ENCODE results near the gene CSGALNACT2.

GRCh38 chr10:43214956-43215561 lies 76.8 kb downstream of the CSGALNACT2 start:
- TF ChIP-seq, protein P1, sequence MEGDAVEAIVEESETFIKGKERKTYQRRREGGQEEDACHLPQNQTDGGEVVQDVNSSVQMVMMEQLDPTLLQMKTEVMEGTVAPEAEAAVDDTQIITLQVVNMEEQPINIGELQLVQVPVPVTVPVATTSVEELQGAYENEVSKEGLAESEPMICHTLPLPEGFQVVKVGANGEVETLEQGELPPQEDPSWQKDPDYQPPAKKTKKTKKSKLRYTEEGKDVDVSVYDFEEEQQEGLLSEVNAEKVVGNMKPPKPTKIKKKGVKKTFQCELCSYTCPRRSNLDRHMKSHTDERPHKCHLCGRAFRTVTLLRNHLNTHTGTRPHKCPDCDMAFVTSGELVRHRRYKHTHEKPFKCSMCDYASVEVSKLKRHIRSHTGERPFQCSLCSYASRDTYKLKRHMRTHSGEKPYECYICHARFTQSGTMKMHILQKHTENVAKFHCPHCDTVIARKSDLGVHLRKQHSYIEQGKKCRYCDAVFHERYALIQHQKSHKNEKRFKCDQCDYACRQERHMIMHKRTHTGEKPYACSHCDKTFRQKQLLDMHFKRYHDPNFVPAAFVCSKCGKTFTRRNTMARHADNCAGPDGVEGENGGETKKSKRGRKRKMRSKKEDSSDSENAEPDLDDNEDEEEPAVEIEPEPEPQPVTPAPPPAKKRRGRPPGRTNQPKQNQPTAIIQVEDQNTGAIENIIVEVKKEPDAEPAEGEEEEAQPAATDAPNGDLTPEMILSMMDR (IDR thresholded peaks at IDR 0.05; ENCODE audit: low read depth, low read length), result no peak
- TF ChIP-seq MYC (IDR thresholded peaks at IDR 0.05; ENCODE audit: low read depth, low read length), result no peak

Measured in NB4 (cell line).